Hematopoietic multipotent progenitor cell treated with erythropoietin and hydrocortisone succinate and interleukin-3 and kit ligand, for 4 days (in vitro differentiated cells): ENCODE data around the gene NREP.
"Not testable (repeated sequence)": the region's sequence is repeated elsewhere in the genome, so short reads cannot be mapped to it uniquely, and the experiment has no call there.

Source experiments
- DNase-seq: peaks from one replicate; pipeline ENCODE4 v3.0.0-alpha.2; 2015

The NREP gene

GRCh38 chr5:111735583-111736270 lies 21.3 kb downstream of the NREP start:
- DNase-seq = no peak

DNA sequence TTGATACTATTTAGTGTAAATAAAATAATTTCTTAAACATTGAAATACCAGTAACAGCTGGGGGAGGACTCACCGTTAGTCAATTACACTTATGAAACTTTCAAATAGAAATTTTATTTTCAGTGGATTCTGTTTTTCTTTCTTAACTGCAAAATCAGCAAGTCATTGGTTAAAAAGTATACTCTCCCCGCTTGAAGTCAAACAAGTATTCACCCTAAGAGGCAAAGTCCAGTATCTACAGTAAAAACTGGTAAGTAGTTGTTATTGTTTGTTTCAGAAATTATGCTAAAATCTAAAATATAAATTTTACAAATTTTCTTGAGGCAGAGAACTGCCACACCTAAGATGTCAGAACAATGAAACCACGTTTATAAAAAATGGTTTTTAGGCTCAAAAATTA lies 22.4 kb downstream of the NREP start:
- no peak for DNase-seq

DNA sequence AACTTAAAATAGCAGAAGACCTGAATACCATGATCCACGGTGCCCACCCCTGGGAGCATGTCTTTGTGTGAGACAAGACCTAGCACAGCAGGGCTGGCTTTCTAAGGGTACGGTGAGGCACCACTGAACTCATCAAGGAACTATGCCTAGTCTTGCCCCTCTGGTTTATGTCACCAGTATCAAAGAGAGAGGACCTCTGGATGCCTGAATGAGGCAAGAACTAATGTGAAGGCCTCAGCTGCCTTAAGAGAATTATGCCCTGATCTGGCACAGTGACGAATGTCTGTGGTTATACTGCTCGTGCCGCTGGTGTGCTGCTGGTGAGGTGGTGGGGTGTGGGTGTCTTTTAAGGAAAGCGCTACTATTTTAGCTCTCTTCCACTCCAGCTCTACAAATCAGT lies 23.0 kb downstream of the NREP start:
- no peak for DNase-seq

- no peak for DNase-seq
Measured at GRCh38 chr5:111733571-111733970, 23.4 kb downstream of the NREP start.

- no peak for DNase-seq
Measured at GRCh38 chr5:111731638-111732037, 25.4 kb downstream of the NREP start.

- no peak for DNase-seq
Measured at GRCh38 chr5:111730659-111731382, 26.2 kb downstream of the NREP start.

DNA sequence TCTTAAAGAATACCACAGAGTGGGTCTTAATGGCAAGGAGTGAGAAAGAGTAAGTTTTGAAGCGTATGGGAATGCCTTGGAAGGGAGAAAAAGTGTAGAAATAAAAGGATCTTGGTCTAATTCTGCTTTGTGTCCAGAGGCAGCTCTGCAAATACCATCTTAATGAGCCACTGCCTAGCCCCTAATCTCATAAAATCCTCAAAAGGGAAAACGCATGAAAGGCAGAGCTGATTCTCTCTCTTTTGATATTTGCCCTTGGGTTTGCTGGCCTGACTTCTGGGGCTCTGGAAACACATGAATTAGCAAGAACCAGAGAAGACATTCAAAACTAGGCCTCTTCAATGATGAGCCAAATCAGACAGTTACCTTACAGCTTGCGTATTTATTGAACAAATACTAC lies 28.1 kb downstream of the NREP start:
- no peak for DNase-seq

DNA sequence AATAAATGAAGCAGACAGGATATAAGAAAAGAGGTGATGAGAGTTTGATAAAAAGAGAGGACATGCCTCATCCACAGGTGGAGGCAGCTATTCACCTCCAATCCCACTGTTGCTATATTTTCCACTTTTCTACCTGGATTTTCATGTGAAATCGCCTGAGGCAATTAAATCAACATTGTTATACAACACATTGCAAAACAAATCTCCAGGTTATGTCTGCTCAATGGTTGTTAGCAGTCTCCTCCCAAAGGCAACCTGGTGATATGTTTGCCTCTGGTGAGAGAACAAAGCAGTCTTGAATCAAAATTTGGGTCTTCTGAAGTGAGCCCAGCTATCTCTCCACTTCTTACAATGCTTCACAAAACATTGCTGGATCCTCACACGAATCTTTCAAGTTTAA lies 30.0 kb downstream of the NREP start:
- DNase-seq = no peak

DNA sequence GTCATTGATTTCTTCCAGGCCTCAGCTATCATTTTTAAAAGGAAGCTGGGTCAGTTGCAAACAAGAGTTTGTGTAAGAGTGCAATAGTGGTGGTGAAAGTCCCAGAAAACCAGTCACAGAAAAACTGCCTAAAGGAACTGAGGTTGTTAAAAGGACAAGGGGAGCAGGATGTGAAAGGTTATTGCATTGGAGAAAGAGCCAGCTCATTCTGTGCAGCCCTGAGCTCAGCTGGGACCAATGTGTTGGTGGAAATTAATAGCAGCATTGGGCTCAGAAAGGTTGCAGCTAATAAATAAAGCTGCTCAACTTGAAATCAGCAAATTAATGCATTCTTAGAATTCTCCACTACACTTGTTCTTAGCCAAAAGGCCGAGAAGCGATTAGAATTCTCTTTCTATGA lies 34.9 kb downstream of the NREP start:
- DNase-seq = no peak

GRCh38 chr5:111720333-111720890 lies 36.6 kb downstream of the NREP start:
- no peak for DNase-seq

DNA sequence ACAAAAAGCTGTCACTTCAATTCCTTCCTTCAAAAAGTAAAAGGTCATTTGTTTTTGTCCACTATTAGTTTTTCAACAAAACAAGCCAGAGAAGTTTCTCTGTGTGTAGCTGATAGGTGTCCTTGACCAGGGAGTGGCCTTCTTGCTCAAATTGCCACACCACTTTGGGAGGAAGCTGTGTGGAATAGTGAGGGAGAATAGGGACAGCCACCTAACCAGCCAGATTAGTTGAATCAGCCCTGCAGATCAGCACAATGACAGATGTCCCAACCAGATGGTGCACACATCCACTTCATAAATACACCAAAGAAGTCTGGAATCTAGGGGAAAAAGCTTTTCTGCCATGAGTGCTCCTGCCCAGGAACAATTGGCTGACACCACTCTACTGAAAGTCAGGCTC lies 37.2 kb downstream of the NREP start:
- no peak for DNase-seq

DNA sequence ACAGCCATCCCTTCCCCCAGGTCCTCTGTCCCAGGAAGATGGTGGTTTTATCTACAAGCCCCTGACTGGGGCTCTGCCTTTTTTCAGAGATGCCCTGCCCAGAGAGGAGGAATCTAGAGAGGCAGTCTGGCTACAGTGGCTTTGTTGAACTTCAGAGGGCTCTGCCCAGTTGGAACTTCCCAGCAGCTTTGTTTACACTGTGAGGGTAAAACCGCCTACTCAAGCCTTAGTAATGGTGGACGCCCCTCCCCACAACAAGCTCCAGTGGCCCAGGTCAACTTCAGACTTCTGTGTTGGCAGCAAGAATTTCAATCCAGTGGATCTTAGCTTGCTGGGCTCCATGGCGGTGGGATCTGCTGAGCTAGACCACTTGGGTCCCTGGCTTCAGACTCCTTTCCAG lies 40.2 kb downstream of the NREP start:
- not testable (repeated sequence) for DNase-seq

- no peak for DNase-seq
Measured at GRCh38 chr5:111707630-111708164, 49.3 kb downstream of the NREP start.

- DNase-seq = no peak
Measured at GRCh38 chr5:111706345-111706744, 50.6 kb downstream of the NREP start.

GRCh38 chr5:111704452-111705085 lies 52.4 kb downstream of the NREP start:
- DNase-seq = peak; percentile 16

DNA sequence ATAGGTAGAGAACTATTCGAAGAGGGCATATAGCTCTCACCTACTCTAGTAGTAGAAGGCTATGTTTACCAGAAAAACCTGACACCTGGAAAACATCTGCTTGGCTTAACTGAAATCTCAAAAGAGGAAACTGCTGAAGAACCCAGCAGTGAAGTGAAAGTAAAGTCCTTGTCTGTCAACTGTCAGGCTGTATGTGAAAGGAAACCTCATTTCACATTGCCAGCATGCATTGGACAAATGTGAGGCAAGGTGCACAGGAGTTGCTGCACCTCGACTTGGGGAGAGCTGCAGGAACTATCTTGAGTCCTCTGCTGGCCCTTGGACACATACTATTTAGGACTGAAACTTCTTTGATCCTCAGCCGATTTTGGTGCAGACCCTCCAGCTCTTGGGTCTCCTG lies 53.3 kb downstream of the NREP start:
- DNase-seq = peak; percentile 68

DNA sequence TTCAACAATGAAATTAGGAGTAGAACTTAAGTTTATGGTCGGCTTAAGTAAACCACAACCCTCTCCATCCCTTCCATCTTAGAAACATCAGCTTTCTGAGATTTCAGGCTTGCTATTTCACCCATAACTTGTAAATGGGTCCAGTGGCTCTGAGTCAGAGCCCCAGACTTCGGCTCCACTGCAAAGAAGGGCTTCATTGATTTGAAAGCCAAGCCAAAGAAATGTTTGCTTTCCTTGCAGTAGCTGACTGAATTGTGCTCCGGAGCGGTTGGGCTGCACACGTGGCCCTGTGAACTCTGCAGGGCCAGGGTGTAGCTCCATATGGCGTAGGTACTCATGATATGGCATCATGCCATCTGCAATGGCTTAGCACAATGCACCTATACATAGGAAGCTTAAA lies 57.0 kb downstream of the NREP start:
- DNase-seq = no peak

GRCh38 chr5:111699324-111699723 lies 57.7 kb downstream of the NREP start:
- DNase-seq = no peak

DNA sequence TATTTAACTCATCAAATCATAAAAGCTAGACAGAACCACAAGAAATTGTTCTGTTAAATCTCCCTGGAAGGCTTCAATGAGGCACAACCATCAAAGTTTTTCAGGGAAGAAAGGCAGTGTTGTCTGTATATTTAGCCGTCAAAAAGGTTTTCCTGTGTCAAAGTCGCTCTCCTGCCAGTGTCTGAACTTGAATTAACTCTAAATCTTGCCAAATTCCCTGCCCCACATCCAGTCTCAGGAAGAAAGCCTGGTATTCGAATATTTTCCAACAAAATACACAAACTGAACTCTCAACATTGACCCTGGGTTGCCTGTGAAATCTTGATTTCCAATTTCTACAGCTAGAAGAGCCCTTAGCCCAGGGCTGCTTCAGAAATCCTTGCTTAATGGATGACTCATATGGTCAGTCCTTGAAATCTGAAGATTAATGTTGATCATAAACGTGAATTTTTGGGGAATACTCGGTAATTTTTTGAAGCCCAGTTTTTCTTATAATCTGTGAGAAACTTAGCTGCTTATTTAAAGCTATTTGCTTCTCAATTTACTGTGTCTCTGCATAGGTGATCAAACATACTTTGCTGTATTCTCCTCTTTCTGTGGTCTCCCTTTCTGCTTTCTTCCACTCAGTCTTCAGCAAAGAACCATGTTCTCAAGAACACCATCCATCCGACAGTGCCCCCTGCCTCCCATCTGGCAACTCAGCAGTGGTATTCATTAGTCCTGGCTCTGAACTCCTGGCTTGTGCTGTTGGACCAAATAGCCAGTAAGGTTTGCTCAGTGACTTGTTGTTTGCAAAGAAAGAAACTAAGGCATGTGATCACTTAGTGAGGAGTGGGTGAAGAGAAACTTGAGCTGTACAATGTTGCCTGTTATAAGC lies 58.9 kb downstream of the NREP start:
- no peak for DNase-seq

- DNase-seq = peak; percentile 46
Measured at GRCh38 chr5:111697215-111697614, 59.8 kb downstream of the NREP start.

GRCh38 chr5:111695991-111696390 lies 61.0 kb downstream of the NREP start:
- no peak for DNase-seq

- no peak for DNase-seq
Measured at GRCh38 chr5:111694133-111694532, 62.9 kb downstream of the NREP start.

DNA sequence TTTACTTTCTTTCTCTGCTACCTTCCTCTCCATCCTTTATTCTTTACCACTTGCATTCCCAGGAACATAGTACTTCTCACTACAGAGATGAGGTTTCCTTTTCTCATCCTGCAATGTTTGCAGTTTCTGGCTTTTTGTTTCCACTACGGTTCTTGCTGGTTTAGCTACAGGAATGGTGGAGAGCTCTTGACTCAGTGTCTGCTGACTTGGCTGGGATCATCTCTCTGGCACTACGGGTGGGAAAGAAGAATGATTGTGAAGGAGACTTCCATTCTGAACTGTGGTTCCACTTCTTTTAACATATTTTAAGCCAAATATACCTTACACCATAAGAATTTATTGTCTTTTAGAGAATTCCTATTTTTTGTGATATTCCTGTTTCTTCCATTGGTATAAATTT lies 65.1 kb downstream of the NREP start:
- DNase-seq = no peak
